Colonic mucosa (tissue), 4 donors: ENCODE data around the gene COX5A. TPM values are rescaled to one million over a fixed set of nuclear protein-coding genes. Genes with fewer than 3 reads are reported as not detected.
"Not testable (repeated sequence)": the region's sequence is repeated elsewhere in the genome, so short reads cannot be mapped to it uniquely, and the experiment has no call there.

Source experiments
- DNase-seq: peaks from one replicate; pipeline ENCODE4 v3.0.0-alpha.2; 2020
- H3K27ac ChIP-seq: fragments of 200-600 bp; one replicate; pipeline ENCODE4 v1.8.0; 2021
- H3K27me3 ChIP-seq: fragments of 200-600 bp; one replicate; pipeline ENCODE4 v1.8.0; 2021
- H3K36me3 ChIP-seq: fragments of 200-600 bp; one replicate; pipeline ENCODE4 v1.8.0; 2021
- H3K4me1 ChIP-seq: fragments of 200-600 bp; one replicate; pipeline ENCODE4 v1.8.0; 2021; ENCODE audit warnings: mild to moderate bottlenecking
- H3K4me3 ChIP-seq: fragments of 200-600 bp; one replicate; pipeline ENCODE4 v1.8.0; 2021
- H3K9ac ChIP-seq, 2 donors: one replicate each; pipeline ENCODE4 v1.7.0; 2013; ENCODE audit warnings: control low read depth in 2 of 2, low read depth in 2 of 2, low read length in 2 of 2
- H3K9me3 ChIP-seq: fragments of 200-600 bp; one replicate; pipeline ENCODE4 v1.8.0; 2021
- CTCF ChIP-seq: fragments of 200-600 bp; IDR thresholded peaks from one replicate; pipeline ENCODE4 v1.8.0; 2022; ENCODE audit warnings: antibody characterized with exemption, mild to moderate bottlenecking
- intact Hi-C: fragments of 100-400 bp; cut with DNase I; formaldehyde crosslinking; loops from one replicate; pipeline ENCODE4 v1.14.1; 2022
- total RNA-seq, 2 donors: library from RNA; stranded (reverse); fragmentation: NEBNext Ultra II Directional in 1 of 2; extraction: Animal tissue kit (Norgen Biotek cat#: 25700) in 1 of 2; gene quantifications; one replicate each; pipeline ENCODE4 v1.2.1, GENCODE V29; 2021
- donor health status: healthy.
- donor health status: DM: no; HTN: no; CAD: no.
- donor health status: DM: no; HTN: no; CAD: no.

COX5A gene
- total RNA-seq, 2 donors from 2014 or later = 563 to 623 TPM

GRCh38 chr15:74888716-74889115 lies 49.2 kb downstream of the COX5A start:
- Histone ChIP-seq H3K27me3 (no peaks in the 10 kb centered on the region), H3K4me1 (peaks cover 4% of the 10 kb centered on the region), H3K36me3 (no peaks in the 10 kb centered on the region), H3K4me3 (no peak overlapping the region), H3K27ac (no peak overlapping the region), H3K9me3 (no peaks in the 10 kb centered on the region), H3K9ac (peak overlapping the region in 1 of 2 donors; percentile 96)
- DNase-seq = no peak
- TF ChIP-seq CTCF = no peak
- intact Hi-C loops = no loop called here

DNA sequence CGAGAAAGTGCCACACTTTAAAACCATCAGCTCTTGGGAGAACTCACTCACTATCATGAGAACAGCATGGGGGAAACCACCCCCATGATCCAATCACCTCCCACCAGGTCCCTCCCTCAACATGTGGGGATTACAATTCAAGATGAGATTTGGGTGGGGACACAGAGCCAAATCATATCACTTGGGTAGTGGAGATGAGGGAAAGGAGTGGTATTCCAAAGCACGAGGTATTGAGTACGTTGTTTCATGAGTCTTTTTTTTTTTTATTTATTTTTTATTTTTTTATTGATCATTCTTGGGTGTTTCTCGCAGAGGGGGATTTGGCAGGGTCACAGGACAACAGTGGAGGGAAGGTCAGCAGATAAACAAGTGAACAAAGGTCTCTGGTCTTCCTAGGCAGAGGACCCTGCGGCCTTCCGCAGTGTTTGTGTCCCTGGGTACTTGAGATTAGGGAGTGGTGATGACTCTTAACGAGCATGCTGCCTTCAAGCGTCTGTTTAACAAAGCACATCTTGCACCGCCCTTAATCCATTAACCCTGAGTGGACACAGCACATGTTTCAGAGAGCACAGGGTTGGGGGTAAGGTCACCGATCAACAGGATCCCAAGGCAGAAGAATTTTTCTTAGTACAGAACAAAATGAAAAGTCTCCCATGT lies 50.2 kb downstream of the COX5A start:
- H3K4me3 ChIP-seq, H3K36me3 ChIP-seq, H3K4me1 ChIP-seq, H3K27me3 ChIP-seq, H3K27ac ChIP-seq, H3K9me3 ChIP-seq, DNase-seq, intact Hi-C loops, H3K9ac ChIP-seq: not testable (repeated sequence)

- Histone ChIP-seq H3K9ac (no peak overlapping the region), H3K27ac (no peak overlapping the region), H3K4me1 (no peaks in the 10 kb centered on the region), H3K36me3 (no peaks in the 10 kb centered on the region), H3K27me3 (no peaks in the 10 kb centered on the region), H3K4me3 (no peak overlapping the region), H3K9me3 (no peaks in the 10 kb centered on the region)
- no peak for TF ChIP-seq CTCF
- DNase-seq = no peak
- intact Hi-C loops = no loop called here
Measured at GRCh38 chr15:74885461-74885860, 52.4 kb downstream of the COX5A start.

- Histone ChIP-seq H3K36me3 (no peaks in the 10 kb centered on the region), H3K9me3 (no peaks in the 10 kb centered on the region), H3K4me1 (no peaks in the 10 kb centered on the region), H3K27ac (no peak overlapping the region), H3K9ac (no peak overlapping the region), H3K4me3 (no peak overlapping the region), H3K27me3 (no peaks in the 10 kb centered on the region)
- intact Hi-C loops = no loop called here
- TF ChIP-seq CTCF = no peak
- DNase-seq = no peak
Measured at GRCh38 chr15:74884428-74885223, 53.2 kb downstream of the COX5A start.

GRCh38 chr15:74882528-74882927 lies 55.3 kb downstream of the COX5A start:
- Histone ChIP-seq H3K9ac (no peak overlapping the region), H3K36me3 (no peaks in the 10 kb centered on the region), H3K27ac (no peak overlapping the region), H3K4me3 (no peak overlapping the region), H3K4me1 (no peaks in the 10 kb centered on the region), H3K27me3 (no peaks in the 10 kb centered on the region), H3K9me3 (no peaks in the 10 kb centered on the region)
- no peak for DNase-seq
- TF ChIP-seq CTCF = no peak
- intact Hi-C loops = no loop called here

- TF ChIP-seq CTCF = no peak
- DNase-seq = no peak
- no peak overlapping the region for H3K27ac ChIP-seq
- H3K36me3 ChIP-seq = no peaks in the 10 kb centered on the region
- H3K27me3 ChIP-seq = no peaks in the 10 kb centered on the region
- H3K4me3 ChIP-seq = no peak overlapping the region
- intact Hi-C loops = no loop called here
- H3K4me1 ChIP-seq = no peaks in the 10 kb centered on the region
- no peaks in the 10 kb centered on the region for H3K9me3 ChIP-seq
- H3K9ac ChIP-seq = no peak overlapping the region
Measured at GRCh38 chr15:74878273-74878672, 59.6 kb downstream of the COX5A start.
